ENCODE data around the gene MACROD2. TPM values are rescaled to one million over a fixed set of nuclear protein-coding genes. Genes with fewer than 3 reads are reported as not detected.
A peak's percentile ranks its signal among the peaks of the same experiment; 100 is the strongest.

MACROD2 gene
- total RNA-seq, 1 experiment from 2014 or later: 3.4 TPM

DNA sequence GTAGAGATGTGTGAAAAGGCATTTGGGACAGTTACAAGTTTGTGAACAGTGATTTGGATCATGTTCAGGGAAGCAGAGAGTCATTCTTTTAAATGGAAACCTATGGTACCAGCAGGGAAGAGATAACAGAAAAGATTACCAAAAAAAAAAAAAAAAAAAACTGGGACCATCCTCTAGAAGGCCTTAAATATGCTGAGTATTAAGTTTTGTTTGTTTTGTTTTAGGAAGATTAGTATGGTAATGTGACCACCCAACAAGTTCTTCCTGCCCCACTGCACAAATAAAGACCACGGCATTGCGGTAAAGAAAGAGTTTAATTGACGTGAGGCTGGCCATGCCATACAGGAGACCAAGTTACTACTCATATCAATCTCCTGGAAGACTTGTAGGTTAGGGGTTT lies 1631.8 kb downstream of the MACROD2 start:
- no peak for DNase-seq (ENCODE audit: low read depth)
- in situ Hi-C loops (cut with HindIII; ENCODE audit: low pct_unique_long_range_greater_than_20kb, low sequenced_read_pairs): no loop called here

DNA sequence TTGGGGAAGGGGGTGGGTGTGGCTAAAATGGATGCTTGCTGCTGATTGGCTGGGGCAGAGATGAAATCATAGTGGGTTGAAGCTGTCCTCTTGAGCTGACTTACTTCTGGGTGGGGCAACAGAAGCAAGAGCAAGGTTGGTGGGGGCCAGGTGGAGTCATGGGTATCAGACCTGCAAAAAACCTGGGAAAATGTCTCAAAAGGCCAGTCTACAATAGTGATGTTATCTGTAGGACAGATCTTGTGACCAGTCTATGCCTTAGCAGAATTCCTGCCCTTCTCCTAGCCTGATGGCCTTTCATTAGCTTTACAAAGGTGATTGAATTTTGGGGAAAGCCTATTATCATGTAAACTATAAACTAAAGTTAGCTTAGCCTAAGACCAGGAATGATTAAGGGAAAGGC lies 1632.2 kb downstream of the MACROD2 start:
- no peak for DNase-seq (ENCODE audit: low read depth)
- in situ Hi-C loops (cut with HindIII; ENCODE audit: low pct_unique_long_range_greater_than_20kb, low sequenced_read_pairs): no loop called here

DNA sequence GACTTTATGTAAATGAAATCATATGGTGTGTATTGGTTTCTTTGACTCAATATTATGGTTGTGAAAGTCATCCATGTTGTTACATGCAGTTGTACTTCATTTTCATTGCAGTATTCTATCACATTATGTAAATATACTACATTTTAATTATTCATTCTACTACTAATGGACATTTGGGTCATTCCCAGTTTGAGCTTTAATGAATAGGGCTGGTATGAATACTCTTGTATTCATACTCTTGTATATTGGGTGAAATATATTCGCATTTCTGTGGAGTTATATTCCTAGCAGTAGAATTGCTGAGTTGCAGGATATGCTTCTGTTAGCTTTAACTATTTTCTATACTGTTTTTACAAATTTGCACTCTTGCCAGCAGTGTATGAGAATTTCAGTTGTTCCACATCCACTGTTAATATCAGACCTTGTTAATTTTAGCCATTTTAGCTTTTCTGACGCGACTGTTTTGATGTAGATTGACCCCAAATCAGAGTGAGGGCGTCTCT lies 1633.6 kb downstream of the MACROD2 start:
- no peak for DNase-seq (ENCODE audit: low read depth)
- in situ Hi-C loops (cut with HindIII; ENCODE audit: low pct_unique_long_range_greater_than_20kb, low sequenced_read_pairs): no loop called here

DNA sequence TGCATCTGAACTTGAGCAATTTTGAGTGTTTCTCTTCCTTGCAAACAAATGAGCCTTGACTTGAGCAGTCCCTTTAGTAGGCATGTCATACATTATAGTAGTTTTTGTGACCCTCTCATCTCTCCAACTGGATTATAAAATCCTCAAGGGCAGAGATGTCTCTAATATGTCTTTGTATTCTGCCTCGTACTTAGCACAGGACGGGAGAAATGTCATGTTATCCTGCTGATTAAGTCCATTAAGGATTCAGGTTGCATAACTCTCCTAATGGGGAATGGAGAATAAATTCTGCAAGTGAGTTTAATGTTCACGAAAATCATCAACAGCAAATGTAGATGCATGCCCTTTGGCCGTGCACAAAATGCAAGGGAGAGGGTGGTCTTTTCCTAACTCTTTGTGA lies 1635.0 kb downstream of the MACROD2 start:
- in situ Hi-C loops (cut with HindIII; ENCODE audit: low pct_unique_long_range_greater_than_20kb, low sequenced_read_pairs): no loop called here
- DNase-seq (ENCODE audit: low read depth): no peak

DNA sequence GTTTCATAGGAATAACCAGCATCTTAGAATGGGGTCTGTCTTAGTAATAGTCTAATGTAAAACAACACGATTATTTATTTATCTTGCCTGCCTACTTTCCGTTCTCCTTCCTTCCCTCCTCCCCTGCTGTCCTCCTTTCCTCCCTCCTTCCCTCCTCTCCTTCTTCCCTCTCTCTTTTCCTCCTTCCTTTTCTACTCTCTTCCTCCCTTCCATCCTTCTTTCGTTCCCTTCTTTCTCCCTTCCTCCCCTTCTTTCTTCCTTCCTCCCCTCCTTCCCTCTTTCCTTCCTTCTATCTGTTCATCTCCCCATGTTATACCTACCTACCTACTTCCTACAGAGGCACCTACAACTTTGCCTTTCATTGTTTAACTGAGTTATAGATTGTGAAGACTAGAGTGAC lies 1637.4 kb downstream of the MACROD2 start:
- no peak for DNase-seq (ENCODE audit: low read depth)
- in situ Hi-C loops (cut with HindIII; ENCODE audit: low pct_unique_long_range_greater_than_20kb, low sequenced_read_pairs): no loop called here

DNA sequence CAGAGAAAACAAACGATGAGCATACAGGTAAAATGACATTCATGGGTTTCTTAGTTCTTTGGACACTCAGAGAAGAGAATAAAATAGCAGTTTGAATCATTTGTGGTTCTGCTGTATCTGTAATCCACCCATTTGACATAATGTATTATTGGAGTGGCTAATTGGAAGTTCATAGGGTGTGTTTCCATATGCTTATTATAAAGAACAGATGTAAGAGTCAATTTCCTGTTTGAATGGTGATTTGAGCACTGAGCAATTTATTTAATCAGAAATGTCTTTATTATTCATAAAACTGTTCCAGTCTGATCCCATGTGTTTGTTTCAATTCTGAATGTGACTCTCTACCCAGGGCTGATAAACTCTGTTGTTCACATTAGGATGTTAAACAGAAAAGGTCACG lies 1638.8 kb downstream of the MACROD2 start:
- DNase-seq (ENCODE audit: low read depth): no peak
- in situ Hi-C loops (cut with HindIII; ENCODE audit: low pct_unique_long_range_greater_than_20kb, low sequenced_read_pairs): no loop called here

DNA sequence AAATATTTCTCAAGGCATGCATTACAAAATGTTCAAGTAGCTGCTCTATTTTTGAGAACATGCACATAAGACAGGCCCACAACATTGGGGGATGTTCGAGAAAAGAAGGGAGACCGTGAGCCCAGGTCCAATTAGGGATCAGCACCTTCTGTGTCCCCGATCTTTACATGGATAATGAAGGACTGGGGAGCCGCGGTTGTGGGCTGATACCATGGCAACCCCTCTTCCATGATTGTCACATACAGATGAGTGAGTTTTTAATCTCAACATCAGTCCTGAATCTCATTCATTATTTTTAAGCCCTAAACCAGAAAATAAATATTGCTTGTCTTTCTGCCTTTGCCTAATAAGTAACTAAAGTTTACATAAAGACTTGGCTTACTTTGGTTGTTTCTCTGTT lies 1642.2 kb downstream of the MACROD2 start:
- in situ Hi-C loops (cut with HindIII; ENCODE audit: low pct_unique_long_range_greater_than_20kb, low sequenced_read_pairs): no loop called here

DNA sequence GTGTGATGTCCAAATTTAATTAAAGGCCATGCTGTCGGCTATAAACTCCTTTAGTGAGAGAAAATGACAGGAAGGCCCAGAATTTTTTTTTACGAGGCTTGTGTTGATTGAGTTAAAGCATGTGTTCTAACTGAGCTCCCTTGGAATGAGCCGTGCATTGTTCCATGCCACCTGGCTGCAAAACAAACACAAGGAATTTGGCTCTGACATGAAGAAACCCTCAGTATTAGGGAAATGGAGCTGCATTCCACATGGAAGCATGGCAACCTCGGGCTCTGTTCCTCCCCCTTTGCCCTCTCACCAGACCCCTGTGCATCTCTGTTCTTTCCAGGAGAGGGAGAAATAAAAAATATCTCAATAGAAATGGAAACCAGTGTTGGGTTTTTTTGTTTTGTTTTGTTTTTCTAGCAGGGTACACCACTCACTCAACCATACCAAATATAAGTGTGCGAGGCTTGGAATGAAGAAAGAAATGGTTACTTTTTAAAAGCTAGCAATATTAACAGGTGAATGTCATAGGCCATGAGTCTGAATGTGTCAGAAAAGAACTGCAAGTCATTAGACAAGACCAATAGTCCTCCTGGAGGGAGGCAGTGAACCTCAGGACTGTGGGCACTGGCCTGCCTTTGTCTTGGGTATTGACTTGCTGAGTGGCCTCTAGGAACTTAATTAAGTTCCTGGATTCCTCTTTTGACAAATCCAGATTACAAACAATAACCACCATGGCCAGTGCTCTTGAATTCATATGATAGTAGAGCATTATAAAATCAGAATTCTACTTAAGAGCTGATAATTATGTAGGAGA lies 1642.8 kb downstream of the MACROD2 start:
- peak; percentile 50 for DNase-seq (ENCODE audit: low read depth)
- in situ Hi-C loops (cut with HindIII; ENCODE audit: low pct_unique_long_range_greater_than_20kb, low sequenced_read_pairs): no loop called here

More for the DNA sequence above, 1642.2 kb downstream of the MACROD2 start:
- no peak for DNase-seq (ENCODE audit: low read depth)

DNA sequence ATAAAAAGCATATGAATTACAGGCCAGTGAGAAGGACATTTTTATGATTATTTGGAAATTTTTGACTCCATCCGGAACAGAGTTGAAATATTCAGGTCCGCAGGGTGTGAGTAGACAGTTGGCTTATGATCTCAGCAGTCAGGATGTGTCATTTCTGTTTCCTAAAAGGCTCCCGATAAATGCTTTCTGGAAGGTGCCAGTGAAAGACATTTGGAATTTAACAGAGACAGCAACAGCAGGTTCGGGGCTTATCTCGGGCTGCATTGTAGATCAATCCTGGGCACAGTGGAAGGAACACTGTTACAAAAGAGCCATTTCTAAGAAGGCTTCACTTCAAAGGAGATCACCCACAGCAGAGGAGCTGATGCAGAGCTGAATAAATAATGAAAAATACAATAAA lies 1643.5 kb downstream of the MACROD2 start:
- DNase-seq (ENCODE audit: low read depth): no peak
- in situ Hi-C loops (cut with HindIII; ENCODE audit: low pct_unique_long_range_greater_than_20kb, low sequenced_read_pairs): no loop called here

DNA sequence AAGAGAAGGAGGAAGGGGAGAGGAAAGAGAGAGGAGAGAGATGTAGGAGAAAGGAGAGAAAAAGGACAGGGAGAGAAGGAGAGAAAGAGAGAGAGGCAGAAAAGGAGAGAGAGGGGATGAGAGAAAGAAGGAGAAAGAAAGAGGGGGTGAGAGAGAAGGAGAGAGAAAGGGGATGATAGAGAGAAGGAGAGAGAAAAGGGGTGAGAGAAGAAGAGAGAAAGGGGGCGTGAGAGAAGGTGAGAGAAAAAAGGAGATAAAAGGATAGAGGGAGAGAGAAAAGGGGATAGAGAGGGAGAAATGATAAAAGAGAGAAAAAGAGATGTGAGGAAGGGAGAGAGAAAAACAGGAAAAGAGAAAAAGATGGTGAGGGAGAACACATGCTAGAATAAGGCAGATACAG lies 1644.5 kb downstream of the MACROD2 start:
- in situ Hi-C loops (cut with HindIII; ENCODE audit: low pct_unique_long_range_greater_than_20kb, low sequenced_read_pairs): no loop called here
- no peak for DNase-seq (ENCODE audit: low read depth)

DNA sequence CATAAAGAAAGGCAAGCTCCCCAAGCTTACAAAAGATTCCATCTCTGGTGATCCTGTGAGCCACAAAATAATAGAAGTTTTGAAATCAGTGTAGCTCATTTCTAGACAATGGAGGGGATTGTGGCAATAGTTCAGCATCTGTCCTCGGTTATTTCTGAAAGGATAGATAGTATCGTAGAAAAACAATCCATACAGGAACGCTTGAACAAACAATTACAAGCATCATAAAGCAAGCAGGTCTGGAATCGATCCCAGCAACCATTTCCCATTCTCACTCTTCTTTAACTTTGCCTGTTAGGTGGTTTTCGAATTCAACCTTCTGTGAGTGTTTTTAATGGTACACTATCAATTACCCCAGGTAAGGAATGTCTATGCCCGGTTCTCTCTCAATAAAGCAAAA lies 1646.8 kb downstream of the MACROD2 start:
- no peak for DNase-seq (ENCODE audit: low read depth)
- in situ Hi-C loops (cut with HindIII; ENCODE audit: low pct_unique_long_range_greater_than_20kb, low sequenced_read_pairs): no loop called here

DNA sequence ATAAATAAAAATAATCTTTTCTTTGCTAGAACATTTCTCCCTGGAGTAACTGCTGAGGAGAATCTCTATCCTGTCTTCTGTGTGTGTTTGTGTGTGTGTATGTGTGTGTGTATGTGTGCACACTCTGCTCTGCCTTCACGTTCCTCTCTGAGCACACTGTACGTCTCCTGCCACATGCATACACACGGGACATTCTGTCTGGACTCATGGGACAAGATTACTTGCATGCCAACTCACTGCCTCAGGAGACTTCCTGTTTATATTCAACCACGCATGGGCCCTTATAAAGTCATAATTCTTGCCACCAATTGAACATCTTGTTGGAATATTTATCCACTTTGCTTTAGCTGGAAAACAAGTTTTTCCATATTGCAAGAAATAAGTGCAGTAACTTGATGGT lies 1647.4 kb downstream of the MACROD2 start:
- DNase-seq (ENCODE audit: low read depth): no peak

DNA sequence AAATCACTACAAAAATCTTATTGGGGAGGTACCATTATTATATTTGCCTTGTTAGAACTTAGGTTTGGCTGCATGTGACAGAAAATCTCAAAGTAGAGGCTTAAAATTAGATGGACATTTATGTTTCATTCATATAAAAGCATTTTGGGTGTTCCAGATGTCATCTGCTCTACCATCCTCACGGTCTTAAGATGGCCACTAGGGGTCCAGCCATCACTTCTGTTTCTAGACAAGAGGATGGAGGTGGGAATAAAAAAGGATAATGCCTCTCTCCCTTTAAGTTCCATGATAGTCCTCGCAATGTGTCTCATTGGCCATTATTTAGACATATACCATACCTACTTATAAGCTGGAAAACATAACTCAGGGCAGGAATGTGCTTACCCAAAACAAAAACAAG lies 1648.4 kb downstream of the MACROD2 start:
- in situ Hi-C loops (cut with HindIII; ENCODE audit: low pct_unique_long_range_greater_than_20kb, low sequenced_read_pairs): no loop called here

More for the DNA sequence above, 1647.4 kb downstream of the MACROD2 start:
- in situ Hi-C loops (cut with HindIII; ENCODE audit: low pct_unique_long_range_greater_than_20kb, low sequenced_read_pairs): no loop called here

DNA sequence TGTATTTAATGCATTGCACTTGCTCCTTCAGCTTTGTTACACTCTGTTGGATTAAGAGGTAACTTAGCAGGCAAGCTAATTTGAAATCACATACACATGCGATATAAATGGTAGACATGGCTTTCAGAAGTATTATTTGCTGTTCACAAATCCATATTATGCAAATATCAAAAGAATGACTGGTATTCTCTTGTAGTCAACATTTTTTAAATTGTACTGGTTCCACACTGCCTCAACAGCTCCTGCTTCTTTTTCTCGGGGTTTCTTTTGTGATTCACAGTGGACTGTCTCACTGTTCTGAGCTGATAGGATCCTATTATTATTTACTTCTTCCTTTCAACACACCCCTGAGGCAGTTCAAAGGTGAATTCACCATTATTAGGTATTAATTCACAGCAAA lies 1650.5 kb downstream of the MACROD2 start:
- in situ Hi-C loops (cut with HindIII; ENCODE audit: low pct_unique_long_range_greater_than_20kb, low sequenced_read_pairs): no loop called here
- no peak for DNase-seq (ENCODE audit: low read depth)

More for the DNA sequence above, 1648.4 kb downstream of the MACROD2 start:
- DNase-seq (ENCODE audit: low read depth): no peak

DNA sequence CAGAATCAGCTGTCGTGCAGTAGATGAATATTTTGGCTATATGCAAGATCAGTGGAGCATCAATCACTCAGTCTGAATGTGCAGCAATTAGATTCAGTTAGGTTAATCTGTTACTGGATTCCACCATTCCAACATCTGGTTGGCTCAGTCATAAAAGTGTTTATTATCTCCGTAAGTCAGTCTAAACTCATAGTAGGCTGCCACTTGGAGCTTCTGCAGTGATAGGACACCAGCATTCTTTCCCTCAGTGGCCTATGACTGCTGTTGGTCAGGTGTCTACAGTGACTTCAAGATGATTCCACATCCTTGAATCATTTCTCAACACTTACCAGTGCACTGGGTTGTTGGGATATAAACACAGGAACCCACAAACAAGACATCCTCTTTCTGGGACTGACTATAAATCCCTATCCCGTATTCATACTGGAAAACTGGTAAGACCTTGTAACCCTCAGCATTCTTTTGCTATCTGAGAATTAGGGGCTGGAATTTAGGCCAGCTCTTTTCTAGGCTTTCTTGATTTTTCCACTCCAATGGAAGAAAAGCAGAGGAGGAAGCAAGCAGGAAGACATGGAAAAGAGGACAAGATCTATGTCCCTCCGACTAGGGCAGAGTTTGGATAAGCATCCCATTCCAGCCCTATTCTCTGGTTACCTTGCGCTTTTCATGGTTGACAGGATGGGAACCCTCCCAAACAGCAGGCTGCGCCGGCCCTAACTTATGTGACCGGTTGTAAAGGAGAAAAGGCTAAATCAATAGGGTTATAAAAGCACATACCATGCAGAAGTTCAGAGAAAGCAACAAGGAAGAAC lies 1658.3 kb downstream of the MACROD2 start:
- peak; percentile 59 for DNase-seq (ENCODE audit: low read depth)
- in situ Hi-C loops (cut with HindIII; ENCODE audit: low pct_unique_long_range_greater_than_20kb, low sequenced_read_pairs): no loop called here

DNA sequence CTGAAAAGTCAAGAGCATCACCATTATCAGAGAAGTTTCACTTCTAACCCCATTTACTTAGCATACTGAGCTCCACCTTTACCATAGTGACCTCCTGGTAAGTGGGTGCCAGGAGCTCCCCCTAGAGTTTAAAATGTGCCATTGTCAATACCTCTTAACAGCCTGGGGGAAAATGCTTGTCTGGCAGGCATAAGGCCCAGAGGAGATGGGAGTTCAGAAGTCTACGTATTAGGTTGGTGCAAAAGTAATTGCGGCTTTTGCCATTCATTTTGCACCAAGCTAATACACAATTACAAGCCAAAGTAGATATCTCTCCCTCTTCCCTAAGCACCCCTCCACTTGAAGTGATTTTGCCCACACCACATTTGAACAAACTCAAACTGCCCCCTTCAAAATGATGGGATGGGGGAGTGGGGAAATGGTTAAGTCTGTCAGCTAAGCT lies 1658.9 kb downstream of the MACROD2 start:
- DNase-seq (ENCODE audit: low read depth): peak; percentile 67
- in situ Hi-C loops (cut with HindIII; ENCODE audit: low pct_unique_long_range_greater_than_20kb, low sequenced_read_pairs): no loop called here

DNA sequence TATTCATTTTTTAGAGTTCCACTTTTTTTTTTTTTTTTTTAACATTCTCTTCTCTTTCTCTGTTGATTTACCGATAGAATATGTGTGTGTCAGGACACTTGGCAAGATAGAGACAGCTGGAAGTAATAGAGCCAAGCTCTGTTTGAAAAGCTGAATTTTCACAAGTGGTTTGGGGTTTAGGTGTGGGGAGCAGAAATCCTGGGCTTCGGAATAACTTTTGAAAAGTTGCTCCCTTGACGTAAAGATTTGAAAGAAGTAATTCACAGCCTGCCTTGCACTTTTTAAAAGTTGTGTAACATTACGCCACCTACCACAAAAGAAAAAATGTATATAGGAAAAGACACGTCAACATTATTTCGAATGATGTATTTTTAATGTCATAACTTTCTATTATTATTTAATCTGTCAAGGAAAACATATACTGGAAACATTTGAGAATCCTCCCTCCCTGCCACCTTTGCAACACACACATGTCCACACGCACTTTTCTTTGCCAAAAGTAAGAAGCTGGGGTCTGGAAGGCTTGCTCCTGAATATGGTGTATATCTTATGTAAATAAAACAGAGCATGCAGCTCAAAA lies 1660.1 kb downstream of the MACROD2 start:
- in situ Hi-C loops (cut with HindIII; ENCODE audit: low pct_unique_long_range_greater_than_20kb, low sequenced_read_pairs): no loop called here

DNA sequence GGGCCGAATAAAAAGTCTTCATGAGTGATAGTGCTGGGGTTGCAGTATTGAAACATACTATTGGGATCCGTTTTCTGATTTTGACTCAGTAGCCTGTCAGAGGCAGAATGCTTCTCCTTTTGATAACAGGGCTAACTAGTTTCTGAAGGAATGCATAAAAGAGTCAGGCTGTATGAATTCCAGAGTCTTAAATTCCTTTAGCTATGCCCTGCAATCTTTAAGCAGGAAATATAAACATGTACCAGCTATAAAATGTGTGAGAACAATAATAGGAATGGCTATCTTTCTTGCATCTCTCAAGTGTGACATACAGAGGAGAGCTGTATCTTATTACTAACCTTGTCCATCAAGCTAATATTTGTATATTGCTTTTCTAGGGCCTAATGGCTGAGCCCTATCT lies 1660.8 kb downstream of the MACROD2 start:
- in situ Hi-C loops (cut with HindIII; ENCODE audit: low pct_unique_long_range_greater_than_20kb, low sequenced_read_pairs): no loop called here
- DNase-seq (ENCODE audit: low read depth): no peak

More for the DNA sequence above, 1660.1 kb downstream of the MACROD2 start:
- DNase-seq (ENCODE audit: low read depth): no peak

DNA sequence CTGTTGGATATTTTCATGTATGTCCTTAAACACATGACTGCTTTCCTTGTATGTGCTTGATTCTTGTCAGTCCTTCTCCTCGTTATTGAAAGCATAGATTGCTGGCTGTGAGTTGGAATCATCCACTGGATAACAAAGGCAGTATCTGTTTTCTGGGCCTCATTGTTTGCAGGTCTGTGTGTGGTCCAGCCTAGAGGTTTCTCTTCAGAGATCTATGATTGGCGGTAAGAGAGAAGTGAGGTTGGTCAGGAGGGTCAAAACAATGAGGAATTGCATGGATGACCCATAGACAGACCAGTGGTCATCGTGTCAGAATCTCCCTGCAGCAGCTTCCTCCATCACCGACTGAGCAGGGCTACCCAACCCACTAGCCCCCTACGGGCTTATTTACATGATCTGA lies 1663.0 kb downstream of the MACROD2 start:
- DNase-seq (ENCODE audit: low read depth): no peak
- in situ Hi-C loops (cut with HindIII; ENCODE audit: low pct_unique_long_range_greater_than_20kb, low sequenced_read_pairs): no loop called here
